ENCODE measurements around the gene ZNF214. TPM values are rescaled to one million over a fixed set of nuclear protein-coding genes. Genes with fewer than 3 reads are reported as not detected.

The ZNF214 gene
- total RNA-seq, 2 donors from 2014 or later = 0.74 to 1.3 TPM

DNA sequence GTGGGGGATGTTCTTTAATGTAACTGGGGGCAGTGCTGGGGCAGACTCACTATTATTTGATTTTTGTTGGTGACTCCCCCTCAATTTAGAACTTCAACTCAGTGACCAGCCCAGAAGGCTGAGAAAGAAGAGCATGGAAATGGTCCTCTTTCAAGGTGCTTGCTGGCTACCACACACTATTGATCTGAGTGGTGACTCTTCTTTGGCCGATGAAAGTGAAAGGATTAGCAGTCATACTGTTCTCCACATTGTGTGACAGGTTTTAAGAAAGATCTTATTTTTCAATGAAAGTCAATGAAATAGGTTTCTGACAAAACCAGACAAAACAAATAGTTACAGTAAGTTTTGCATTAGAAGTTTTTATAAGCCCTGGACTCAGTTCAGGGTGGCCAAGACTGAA, 30.0 kb upstream of the ZNF214 start:
- H3K4me1 ChIP-seq = no peaks in the 10 kb centered on the region
- H3K36me3 ChIP-seq = no peaks in the 10 kb centered on the region
- H3K4me3 ChIP-seq = no peak overlapping the region
- H3K27me3 ChIP-seq = no peaks in the 10 kb centered on the region
- TF ChIP-seq, protein P1, sequence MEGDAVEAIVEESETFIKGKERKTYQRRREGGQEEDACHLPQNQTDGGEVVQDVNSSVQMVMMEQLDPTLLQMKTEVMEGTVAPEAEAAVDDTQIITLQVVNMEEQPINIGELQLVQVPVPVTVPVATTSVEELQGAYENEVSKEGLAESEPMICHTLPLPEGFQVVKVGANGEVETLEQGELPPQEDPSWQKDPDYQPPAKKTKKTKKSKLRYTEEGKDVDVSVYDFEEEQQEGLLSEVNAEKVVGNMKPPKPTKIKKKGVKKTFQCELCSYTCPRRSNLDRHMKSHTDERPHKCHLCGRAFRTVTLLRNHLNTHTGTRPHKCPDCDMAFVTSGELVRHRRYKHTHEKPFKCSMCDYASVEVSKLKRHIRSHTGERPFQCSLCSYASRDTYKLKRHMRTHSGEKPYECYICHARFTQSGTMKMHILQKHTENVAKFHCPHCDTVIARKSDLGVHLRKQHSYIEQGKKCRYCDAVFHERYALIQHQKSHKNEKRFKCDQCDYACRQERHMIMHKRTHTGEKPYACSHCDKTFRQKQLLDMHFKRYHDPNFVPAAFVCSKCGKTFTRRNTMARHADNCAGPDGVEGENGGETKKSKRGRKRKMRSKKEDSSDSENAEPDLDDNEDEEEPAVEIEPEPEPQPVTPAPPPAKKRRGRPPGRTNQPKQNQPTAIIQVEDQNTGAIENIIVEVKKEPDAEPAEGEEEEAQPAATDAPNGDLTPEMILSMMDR (IDR thresholded peaks at IDR 0.05) = no peak
- DNase-seq (ENCODE audit: low spot score) = no peak
- H3K9me3 ChIP-seq = no peaks in the 10 kb centered on the region
- H3K27ac ChIP-seq = no peak overlapping the region

DNA sequence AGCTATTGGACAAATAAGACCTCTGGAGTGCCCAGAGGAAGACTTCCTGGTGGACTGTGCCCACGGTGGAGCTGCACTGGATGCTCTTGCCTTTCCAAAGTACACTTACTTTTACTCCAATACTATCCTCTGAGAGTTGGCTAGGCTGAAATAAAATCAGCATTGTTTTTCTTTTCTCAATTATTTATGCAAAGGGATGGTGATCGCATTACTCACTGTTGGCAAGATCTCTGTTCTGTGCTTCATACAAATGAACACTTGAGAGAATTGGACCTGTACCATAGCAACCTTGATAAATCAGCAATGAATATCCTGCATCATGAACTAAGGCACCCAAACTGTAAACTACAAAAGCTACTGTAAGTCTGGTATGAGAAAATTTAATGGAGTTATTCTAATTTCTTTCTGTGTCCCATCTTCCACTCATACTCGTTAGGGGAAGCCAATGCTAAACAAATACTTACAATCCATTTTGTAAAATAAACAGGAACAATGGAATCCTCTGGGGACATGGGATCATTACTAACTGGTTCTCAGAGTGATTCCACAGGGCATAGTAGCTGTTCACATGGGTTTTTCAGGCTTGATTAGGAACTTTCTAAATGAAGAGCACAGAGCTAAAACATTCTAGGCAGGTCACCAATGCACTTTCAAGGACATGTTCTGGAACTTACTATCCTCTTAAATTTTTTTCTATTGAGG, 26.5 kb upstream of the ZNF214 start:
- Histone ChIP-seq H3K27me3 (no peaks in the 10 kb centered on the region), H3K36me3 (no peaks in the 10 kb centered on the region), H3K9me3 (no peaks in the 10 kb centered on the region), H3K4me1 (no peaks in the 10 kb centered on the region), H3K4me3 (no peak overlapping the region), H3K27ac (no peak overlapping the region)
- DNase-seq (ENCODE audit: low spot score) = no peak
- TF ChIP-seq, protein P1 (IDR thresholded peaks at IDR 0.05) = no peak

DNA sequence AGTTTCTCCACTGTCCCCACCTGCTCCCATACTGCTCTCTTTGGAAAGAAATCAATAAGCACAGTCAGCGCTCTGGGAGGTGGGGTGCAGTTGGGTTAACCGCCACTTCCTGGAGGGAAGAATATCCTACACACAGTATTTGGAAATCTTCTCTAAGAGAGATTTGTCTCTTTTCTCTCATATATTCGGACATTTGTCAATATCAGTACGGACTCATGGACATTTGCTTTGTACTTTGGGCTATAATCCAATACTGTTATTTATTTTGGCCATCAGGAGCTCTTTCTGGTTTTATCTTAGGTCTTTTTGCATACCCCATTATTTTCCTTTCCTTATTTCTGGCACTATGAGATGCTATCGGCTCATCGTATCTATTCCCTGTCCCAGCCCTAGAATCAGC, 13.9 kb upstream of the ZNF214 start:
- Histone ChIP-seq H3K4me3 (no peak overlapping the region), H3K4me1 (no peaks in the 10 kb centered on the region), H3K36me3 (no peaks in the 10 kb centered on the region), H3K27ac (no peak overlapping the region), H3K27me3 (no peaks in the 10 kb centered on the region), H3K9me3 (no peaks in the 10 kb centered on the region)
- no peak for DNase-seq (ENCODE audit: low spot score)
- TF ChIP-seq, protein P1 (IDR thresholded peaks at IDR 0.05) = no peak

DNA sequence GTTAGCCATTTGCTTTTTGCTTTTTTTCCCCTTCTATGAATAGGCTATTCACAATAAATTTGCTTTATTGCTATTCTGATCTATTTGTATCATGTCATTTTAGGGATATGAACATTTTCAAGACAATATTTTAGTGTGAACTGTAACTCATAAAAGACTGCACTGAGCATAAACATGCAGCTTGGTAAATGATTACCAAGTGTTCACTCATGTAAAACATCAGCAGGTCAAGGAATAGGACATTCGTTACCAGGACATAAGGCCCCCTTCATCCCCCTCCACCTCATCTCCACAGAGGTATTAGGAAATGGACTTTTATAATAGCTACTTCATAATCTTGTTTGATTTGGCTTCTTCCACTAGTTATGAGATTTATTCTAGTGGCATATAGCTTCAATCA, 12.5 kb upstream of the ZNF214 start:
- TF ChIP-seq, protein P1 (IDR thresholded peaks at IDR 0.05) = no peak
- Histone ChIP-seq H3K27me3 (no peaks in the 10 kb centered on the region), H3K27ac (no peak overlapping the region), H3K4me1 (no peaks in the 10 kb centered on the region), H3K36me3 (no peaks in the 10 kb centered on the region), H3K4me3 (no peak overlapping the region), H3K9me3 (no peaks in the 10 kb centered on the region)
- DNase-seq (ENCODE audit: low spot score) = no peak

DNA sequence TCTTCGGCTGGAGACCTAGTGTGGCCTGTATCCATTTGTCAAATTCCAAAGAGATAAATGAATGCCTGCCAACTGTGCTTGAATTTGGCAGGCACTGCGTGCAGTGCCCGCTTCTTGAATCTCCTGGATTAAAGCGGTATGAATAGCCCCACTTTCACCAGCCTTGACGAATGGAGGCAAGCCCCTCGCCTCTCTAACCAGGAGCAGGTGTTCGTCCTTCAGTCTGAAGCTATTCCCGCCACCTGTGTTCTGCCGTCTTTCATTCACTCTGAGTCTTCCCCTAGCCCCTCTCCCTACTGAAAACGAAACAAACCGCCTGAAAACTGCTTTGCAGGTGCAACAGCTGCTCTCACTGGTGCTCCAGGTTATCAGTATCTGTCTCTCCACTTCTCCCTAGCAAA, 11.3 kb upstream of the ZNF214 start:
- no peaks in the 10 kb centered on the region for H3K4me1 ChIP-seq
- no peak overlapping the region for H3K4me3 ChIP-seq
- no peaks in the 10 kb centered on the region for H3K27me3 ChIP-seq
- H3K9me3 ChIP-seq = no peaks in the 10 kb centered on the region
- no peaks in the 10 kb centered on the region for H3K36me3 ChIP-seq
- no peak for DNase-seq (ENCODE audit: low spot score)
- H3K27ac ChIP-seq = no peak overlapping the region
- TF ChIP-seq, protein P1 (IDR thresholded peaks at IDR 0.05) = no peak

DNA sequence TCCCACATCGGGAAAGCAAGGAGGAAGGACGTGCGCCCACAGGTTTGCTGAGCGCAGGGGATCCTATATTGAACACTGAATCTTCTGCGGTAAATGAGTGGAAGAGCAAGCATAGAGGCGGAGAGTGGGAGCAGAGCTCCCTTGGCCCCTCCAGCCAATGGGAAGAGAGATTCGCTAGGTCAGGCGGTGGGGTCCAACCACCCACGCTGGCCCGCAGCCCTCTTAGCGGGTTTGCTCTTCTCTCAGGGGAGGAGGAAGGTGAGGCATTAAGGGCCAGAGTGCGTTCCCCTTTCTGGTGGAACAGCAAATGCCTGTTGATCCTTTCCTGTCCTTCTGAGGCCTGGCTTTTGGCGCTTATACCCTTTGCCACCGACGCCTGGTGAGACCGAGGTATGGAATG, 10.7 kb upstream of the ZNF214 start:
- no peaks in the 10 kb centered on the region for H3K27me3 ChIP-seq
- H3K4me3 ChIP-seq = no peak overlapping the region
- H3K27ac ChIP-seq = no peak overlapping the region
- no peaks in the 10 kb centered on the region for H3K9me3 ChIP-seq
- DNase-seq (ENCODE audit: low spot score) = no peak
- TF ChIP-seq, protein P1 (IDR thresholded peaks at IDR 0.05) = no peak
- H3K4me1 ChIP-seq = no peaks in the 10 kb centered on the region
- H3K36me3 ChIP-seq = no peaks in the 10 kb centered on the region
